ENCODE data around the gene TARBP2.
"Not testable (repeated sequence)": the region's sequence is repeated elsewhere in the genome, so short reads cannot be mapped to it uniquely, and the experiment has no call there.

The TARBP2 gene

GRCh38 chr12:53543539-53543938, 42.5 kb downstream of the TARBP2 start:
- DNase-seq (ENCODE audit: insufficient read length, low spot score) (peak; percentile 56), FAIRE-seq (peak; percentile 85)
- TF ChIP-seq PAX5 (IDR thresholded peaks at IDR 0.05; ENCODE audit: insufficient read depth, low read length, severe bottlenecking) (no peak), POU2F2 (IDR thresholded peaks at IDR 0.05; ENCODE audit: low read depth, low read length) (peak; percentile 40; the same call in 1 of the 2 replicates), TAF1 (IDR thresholded peaks at IDR 0.05; ENCODE audit: low read depth, low read length) (no peak)

GRCh38 chr12:53548354-53548753, 47.3 kb downstream of the TARBP2 start:
- not testable (repeated sequence) for FAIRE-seq; DNase-seq (ENCODE audit: insufficient read length, low spot score)

- not testable (repeated sequence) for FAIRE-seq; DNase-seq (ENCODE audit: insufficient read length, low spot score)
These were observed 49.0 kb downstream of the TARBP2 start for GRCh38 chr12:53550131-53550530.

GRCh38 chr12:53550595-53550994, 49.5 kb downstream of the TARBP2 start:
- TF ChIP-seq TAF1 (IDR thresholded peaks at IDR 0.05; ENCODE audit: low read depth, low read length) (no peak), POU2F2 (IDR thresholded peaks at IDR 0.05; ENCODE audit: low read depth, low read length) (no peak), POLR2AphosphoS5 (IDR thresholded peaks at IDR 0.05; ENCODE audit: low read depth, low read length) (no peak), SPI1 (IDR thresholded peaks at IDR 0.05; ENCODE audit: low read depth, low read length) (no peak), POLR2A (IDR thresholded peaks at IDR 0.05; ENCODE audit: low read depth, low read length) (no peak), PAX5 (IDR thresholded peaks at IDR 0.05; ENCODE audit: insufficient read depth, low read length, severe bottlenecking) (no peak)
- FAIRE-seq (no peak), DNase-seq (ENCODE audit: insufficient read length, low spot score) (no peak)

GRCh38 chr12:53551889-53552291, 50.8 kb downstream of the TARBP2 start:
- no peak for FAIRE-seq
- no peak for DNase-seq (ENCODE audit: insufficient read length, low spot score)
- no peak for TF ChIP-seq TAF1 (IDR thresholded peaks at IDR 0.05; ENCODE audit: low read depth, low read length)
- no peak for TF ChIP-seq SPI1 (IDR thresholded peaks at IDR 0.05; ENCODE audit: low read depth, low read length)
- TF ChIP-seq POU2F2 (IDR thresholded peaks at IDR 0.05; ENCODE audit: low read depth, low read length): no peak
- no peak for TF ChIP-seq POLR2A (IDR thresholded peaks at IDR 0.05; ENCODE audit: low read depth, low read length)
- TF ChIP-seq POLR2AphosphoS5 (IDR thresholded peaks at IDR 0.05; ENCODE audit: low read depth, low read length): no peak
- TF ChIP-seq PAX5 (IDR thresholded peaks at IDR 0.05; ENCODE audit: insufficient read depth, low read length, severe bottlenecking): no peak

GRCh38 chr12:53552361-53553327, 51.6 kb downstream of the TARBP2 start:
- DNase-seq (ENCODE audit: insufficient read length, low spot score) (no peak), FAIRE-seq (no peak)
- no peak for TF ChIP-seq PAX5 (IDR thresholded peaks at IDR 0.05; ENCODE audit: insufficient read depth, low read length, severe bottlenecking)
- no peak for TF ChIP-seq POU2F2 (IDR thresholded peaks at IDR 0.05; ENCODE audit: low read depth, low read length)
- no peak for TF ChIP-seq POLR2AphosphoS5 (IDR thresholded peaks at IDR 0.05; ENCODE audit: low read depth, low read length)
- no peak for TF ChIP-seq SPI1 (IDR thresholded peaks at IDR 0.05; ENCODE audit: low read depth, low read length)
- no peak for TF ChIP-seq POLR2A (IDR thresholded peaks at IDR 0.05; ENCODE audit: low read depth, low read length)
- no peak for TF ChIP-seq TAF1 (IDR thresholded peaks at IDR 0.05; ENCODE audit: low read depth, low read length)

All from GM12891 (cell line).